HCT116 (cell line): ENCODE measurements around the gene MED27. TPM values are rescaled to one million over a fixed set of nuclear protein-coding genes. Genes with fewer than 3 reads are reported as not detected.

Source experiments
- ATAC-seq: fragments of 200-7000 bp; cut with Tn5 transposase; 2 replicates; pipeline ENCODE4 v1.9.1; 2020; ENCODE audit warnings: mild to moderate bottlenecking, moderate library complexity
- BruUV-seq: library from RNA; stranded (reverse); fragments of 400-500 nt; replicated peaks from 2 replicates; lab custom pipeline; 2021; lab: Mats Ljungman, UMichigan
- CTCF ChIA-PET: fragments of 300-600 bp; sonication (Branson Sonifier 250); formaldehyde crosslinking; loops from one replicate; lab custom pipeline; 2021; ENCODE audit warnings: antibody characterized with exemption; lab: Charles Lee
- POLR2A ChIA-PET: fragments of 300-600, 350-600 bp; sonication (Branson Sonifier 250); formaldehyde crosslinking; loops from one replicate; lab custom pipeline; 2021; ENCODE audit warnings: antibody characterized with exemption; lab: Charles Lee
- RAD21 ChIA-PET, 2 experiments: fragments of 300-600 bp; sonication (Branson Sonifier 250); formaldehyde crosslinking; loops; one replicate each; lab custom pipeline; 2023; ENCODE audit warnings: low total read pairs in 2 of 2; ENCODE audit not compliant: uncharacterized antibody in 2 of 2, unreplicated experiment in 2 of 2, low non-redundant PET in 1 of 2; lab: Charles Lee
- DNase-seq: peaks from one replicate; pipeline ENCODE4 v3.0.0-alpha.2; 2010; ENCODE audit warnings: low read depth, low spot score
- H2AFZ ChIP-seq: fragments of 200-600 bp; shearing (Covaris generic), sonication (generic); 2 replicates; pipeline ENCODE4 v1.6.1; 2017; ENCODE audit warnings: low read depth, mixed run types, mixed read lengths, antibody characterized with exemption, low read length; ENCODE audit not compliant: poor library complexity, severe bottlenecking
- H3K27ac ChIP-seq: 2 replicates; pipeline ENCODE4 v1.5.1; 2012; ENCODE audit warnings: low read depth, low read length
- H3K27me3 ChIP-seq: fragments of 200-600 bp; sonication (generic); 2 replicates; pipeline ENCODE4 v1.6.1; 2016; ENCODE audit warnings: mixed run types, low read length, mixed read lengths; ENCODE audit not compliant: insufficient read depth
- H3K36me3 ChIP-seq, 2 experiments: fragments of 200-500 bp in 1 of 2; fragments of 200-600 bp in 1 of 2; sonication (Bioruptor generic) in 1 of 2; sonication (generic) in 1 of 2; 2 replicates each; pipeline versions ENCODE4 v1.5.1 to v1.6.1; 2014 to 2016; ENCODE audit warnings: low read length in 2 of 2, inconsistent platforms in 1 of 2, mixed read lengths in 1 of 2, mixed run types in 1 of 2; ENCODE audit not compliant: insufficient read depth in 2 of 2, control insufficient read depth in 1 of 2
- H3K4me1 ChIP-seq, 2 experiments: fragments of 200-600 bp in 1 of 2; sonication (generic) in 1 of 2; 2 replicates each; pipeline versions ENCODE4 v1.5.1 to v1.6.1; 2012 to 2017; ENCODE audit warnings: low read length in 2 of 2, inconsistent platforms in 1 of 2, mild to moderate bottlenecking in 1 of 2, mixed read lengths in 1 of 2, mixed run types in 1 of 2, moderate library complexity in 1 of 2; ENCODE audit not compliant: insufficient read depth in 2 of 2, control insufficient read depth in 1 of 2
- H3K4me2 ChIP-seq: fragments of 200-600 bp; sonication (generic); 2 replicates; pipeline ENCODE4 v1.6.1; 2017; ENCODE audit warnings: mixed run types, low read length, mixed read lengths
- H3K4me3 ChIP-seq, 2 experiments: fragments of 200-600 bp in 1 of 2; sonication (generic) in 1 of 2; replicated peaks in 1 of 2; 2 replicates each; pipeline ENCODE4 v1.5.1; 2011 to 2016; ENCODE audit warnings: low read length in 2 of 2, control low read depth in 1 of 2, low read depth in 1 of 2, mild to moderate bottlenecking in 1 of 2, mixed read lengths in 1 of 2, mixed run types in 1 of 2
- H3K79me2 ChIP-seq: fragments of 200-600 bp; sonication (generic); 2 replicates; pipeline ENCODE4 v1.6.1; 2017; ENCODE audit warnings: mild to moderate bottlenecking, mixed run types, low read length, moderate library complexity, mixed read lengths; ENCODE audit not compliant: insufficient read depth
- H3K9ac ChIP-seq: fragments of 200-600 bp; sonication (generic); 2 replicates; pipeline ENCODE4 v1.6.1; 2016; ENCODE audit warnings: low read length, mixed read lengths
- H3K9me2 ChIP-seq: fragments of 200-600 bp; sonication (generic), shearing (Covaris generic); 2 replicates; pipeline ENCODE4 v1.6.1; 2017; ENCODE audit warnings: mixed run types, mild to moderate bottlenecking, moderate library complexity; ENCODE audit not compliant: insufficient read depth
- H3K9me3 ChIP-seq, 2 experiments: fragments of 200-500 bp in 1 of 2; fragments of 200-600 bp in 1 of 2; sonication (Bioruptor generic) in 1 of 2; sonication (generic) in 1 of 2; 2 replicates each; pipeline ENCODE4 v1.6.1; 2014 to 2017; ENCODE audit warnings: low read length in 2 of 2, mixed read lengths in 2 of 2, inconsistent platforms in 1 of 2, low read depth in 1 of 2, mild to moderate bottlenecking in 1 of 2, mixed run types in 1 of 2, moderate library complexity in 1 of 2; ENCODE audit not compliant: control insufficient read depth in 1 of 2, insufficient read depth in 1 of 2
- H4K20me1 ChIP-seq: fragments of 200-600 bp; sonication (generic), shearing (Covaris generic); 2 replicates; pipeline ENCODE4 v1.6.1; 2017; ENCODE audit warnings: mixed run types, mild to moderate bottlenecking, moderate library complexity; ENCODE audit not compliant: insufficient read depth
- CBX3 ChIP-seq: IDR thresholded peaks from 2 replicates; pipeline ENCODE4 v1.6.1; 2012; ENCODE audit warnings: low read depth
- EZH2 ChIP-seq: fragments of 200-600 bp; sonication (generic); IDR thresholded peaks from 2 replicates; pipeline ENCODE4 v1.6.1; 2017; ENCODE audit warnings: antibody characterized with exemption, mixed run types
- POLR2A ChIP-seq: IDR thresholded peaks from 2 replicates; pipeline ENCODE4 v1.7.0; 2011; ENCODE audit warnings: borderline replicate concordance; ENCODE audit not compliant: insufficient read depth, insufficient read length; ENCODE audit errors: extremely low read depth
- POLR2AphosphoS5 ChIP-seq: IDR thresholded peaks from 2 replicates; pipeline ENCODE4 v1.6.1; 2011; ENCODE audit warnings: mild to moderate bottlenecking, low read depth, low read length, moderate library complexity
- RAD21 ChIP-seq: IDR thresholded peaks from 2 replicates; pipeline ENCODE4 v1.6.1; 2012; ENCODE audit warnings: low read depth, mild to moderate bottlenecking
- SIN3A ChIP-seq: IDR thresholded peaks from 2 replicates; pipeline ENCODE4 v1.6.1; 2012; ENCODE audit warnings: low read depth
- TCF7L2 ChIP-seq: IDR thresholded peaks from 2 replicates; pipeline ENCODE4 v1.7.0; 2011; ENCODE audit warnings: borderline replicate concordance, inconsistent platforms; ENCODE audit not compliant: insufficient read depth, insufficient read length; ENCODE audit errors: extremely low read depth
- YY1 ChIP-seq: IDR thresholded peaks from 2 replicates; pipeline ENCODE4 v1.6.1; 2011; ENCODE audit warnings: low read length, low read depth, moderate library complexity, mild to moderate bottlenecking; ENCODE audit not compliant: insufficient replicate concordance; ENCODE audit errors: extremely low read depth
- intact Hi-C: fragments of 100-400 bp; cut with micrococcal nuclease; formaldehyde crosslinking; loops from 2 replicates; pipeline ENCODE4 v1.10.0; 2022
- total RNA-seq: library from RNA; stranded (reverse); gene quantifications from one replicate; pipeline ENCODE4 v1.2.1, GENCODE V29; 2021; ENCODE audit not compliant: unreplicated experiment
- TF ChIP-seq, protein P1 (sequence below): IDR thresholded peaks from 2 replicates; pipeline ENCODE4 v1.6.1; 2012
- TF ChIP-seq, protein P2 (sequence below), 3 experiments: fragments of 200-600 bp in 1 of 3; sonication (generic) in 1 of 3; IDR thresholded peaks in 2 of 3; conservative IDR thresholded peaks in 1 of 3; 2 replicates each; pipeline ENCODE4 v1.5.1; 2012 to 2017; ENCODE audit warnings: low read depth in 2 of 3, low read length in 2 of 3, antibody characterized with exemption in 1 of 3, borderline replicate concordance in 1 of 3, control low read depth in 1 of 3, mild to moderate bottlenecking in 1 of 3, mixed read lengths in 1 of 3, mixed run types in 1 of 3, moderate library complexity in 1 of 3; ENCODE audit not compliant: insufficient read depth in 1 of 3
- TF ChIP-seq, protein P3 (sequence below): IDR thresholded peaks from 2 replicates; pipeline ENCODE4 v1.6.1; 2012

MED27 gene
- total RNA-seq, 1 experiment from 2014 or later = 26.9 TPM

DNA sequence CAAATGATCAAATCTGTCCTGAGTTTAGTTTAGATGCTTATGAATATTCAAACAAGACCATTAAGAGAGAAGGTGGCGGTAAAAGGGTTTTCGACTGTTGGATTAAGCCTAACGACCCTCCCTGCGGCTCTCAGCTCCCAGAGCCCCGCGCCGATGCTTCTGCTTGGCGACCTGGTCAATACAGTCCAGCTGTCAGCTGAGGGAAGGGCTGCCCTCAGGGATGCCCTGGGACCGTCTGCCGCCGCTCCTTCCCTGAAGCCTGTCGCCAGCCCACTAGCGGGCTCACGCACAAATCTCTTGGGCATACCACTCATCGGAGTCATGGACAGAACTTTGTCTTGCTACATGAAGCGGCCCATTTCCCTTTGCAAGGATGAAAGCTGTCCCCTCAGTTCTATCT, 203.2 kb downstream of the MED27 start:
- Histone ChIP-seq H3K9me3 (no peaks in the 10 kb centered on the region), H3K9me2 (no peaks in the 10 kb centered on the region), H3K27ac (no peak overlapping the region), H3K4me1 (no peaks in the 10 kb centered on the region), H3K36me3 (no peaks in the 10 kb centered on the region), H3K9ac (no peak overlapping the region), H3K4me3 (no peak overlapping the region), H4K20me1 (no peaks in the 10 kb centered on the region), H2AFZ (no peak overlapping the region), H3K79me2 (no peaks in the 10 kb centered on the region), H3K4me2 (no peak overlapping the region), H3K27me3 (no peaks in the 10 kb centered on the region)
- no peak for ATAC-seq
- RAD21 ChIA-PET = no interaction called here
- no peak for DNase-seq
- no TSS peak for BruUV-seq
- intact Hi-C loops = no loop called here
- CTCF ChIA-PET = no interaction called here
- POLR2A ChIA-PET = no interaction called here
- TF ChIP-seq, protein P1, sequence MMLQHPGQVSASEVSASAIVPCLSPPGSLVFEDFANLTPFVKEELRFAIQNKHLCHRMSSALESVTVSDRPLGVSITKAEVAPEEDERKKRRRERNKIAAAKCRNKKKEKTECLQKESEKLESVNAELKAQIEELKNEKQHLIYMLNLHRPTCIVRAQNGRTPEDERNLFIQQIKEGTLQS = no peak
- no peak for TF ChIP-seq EZH2
- no peak for TF ChIP-seq POLR2A
- TF ChIP-seq SIN3A = no peak
- TF ChIP-seq, protein P2, sequence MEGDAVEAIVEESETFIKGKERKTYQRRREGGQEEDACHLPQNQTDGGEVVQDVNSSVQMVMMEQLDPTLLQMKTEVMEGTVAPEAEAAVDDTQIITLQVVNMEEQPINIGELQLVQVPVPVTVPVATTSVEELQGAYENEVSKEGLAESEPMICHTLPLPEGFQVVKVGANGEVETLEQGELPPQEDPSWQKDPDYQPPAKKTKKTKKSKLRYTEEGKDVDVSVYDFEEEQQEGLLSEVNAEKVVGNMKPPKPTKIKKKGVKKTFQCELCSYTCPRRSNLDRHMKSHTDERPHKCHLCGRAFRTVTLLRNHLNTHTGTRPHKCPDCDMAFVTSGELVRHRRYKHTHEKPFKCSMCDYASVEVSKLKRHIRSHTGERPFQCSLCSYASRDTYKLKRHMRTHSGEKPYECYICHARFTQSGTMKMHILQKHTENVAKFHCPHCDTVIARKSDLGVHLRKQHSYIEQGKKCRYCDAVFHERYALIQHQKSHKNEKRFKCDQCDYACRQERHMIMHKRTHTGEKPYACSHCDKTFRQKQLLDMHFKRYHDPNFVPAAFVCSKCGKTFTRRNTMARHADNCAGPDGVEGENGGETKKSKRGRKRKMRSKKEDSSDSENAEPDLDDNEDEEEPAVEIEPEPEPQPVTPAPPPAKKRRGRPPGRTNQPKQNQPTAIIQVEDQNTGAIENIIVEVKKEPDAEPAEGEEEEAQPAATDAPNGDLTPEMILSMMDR (IDR thresholded peaks at IDR 0.05 in 2 of 3, conservative IDR thresholded peaks at IDR 0.05 in 1 of 3; ENCODE audit: borderline replicate concordance in 1 of 3, insufficient read depth in 1 of 3, low read depth in 2 of 3, low read length in 2 of 3) = no peak
- no peak for TF ChIP-seq CBX3
- TF ChIP-seq RAD21 = no peak
- TF ChIP-seq, protein P3, sequence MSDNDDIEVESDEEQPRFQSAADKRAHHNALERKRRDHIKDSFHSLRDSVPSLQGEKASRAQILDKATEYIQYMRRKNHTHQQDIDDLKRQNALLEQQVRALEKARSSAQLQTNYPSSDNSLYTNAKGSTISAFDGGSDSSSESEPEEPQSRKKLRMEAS = no peak
- TF ChIP-seq TCF7L2 = no peak
- no peak for TF ChIP-seq POLR2AphosphoS5
- TF ChIP-seq YY1 = no peak
